SK-N-SH (cell line): ENCODE results near the gene SYNPO2. TPM values are rescaled to one million over a fixed set of nuclear protein-coding genes. Genes with fewer than 3 reads are reported as not detected.

Source experiments
- CTCF ChIA-PET: fragments of 300-600, 350-600 bp; formaldehyde crosslinking; extraction: SDS; loops from one replicate; lab custom pipeline; 2021; lab: Yijun Ruan, JAX
- POLR2A ChIA-PET: fragments of 350-600 bp; sonication (Branson Sonifier 250); formaldehyde crosslinking; extraction: SDS; loops from one replicate; lab custom pipeline; 2020; ENCODE audit warnings: antibody characterized with exemption, inconsistent platforms; lab: Yijun Ruan, JAX
- DNase-seq: peaks from one replicate; pipeline ENCODE4 v3.0.0; 2012
- H2AFZ ChIP-seq: fragments of 200-600 bp; sonication (generic); 2 replicates; pipeline ENCODE4 v1.8.1; 2016; ENCODE audit warnings: antibody characterized with exemption, mild to moderate bottlenecking, low read depth
- H3F3A ChIP-seq: fragments of 200-600 bp; sonication (generic); replicated peaks from 2 replicates; pipeline ENCODE3; 2016; ENCODE audit warnings: antibody characterized with exemption, mild to moderate bottlenecking; ENCODE audit not compliant: insufficient read depth
- H3K27ac ChIP-seq, 2 experiments: fragments of 200-500 bp in 1 of 2; fragments of 200-600 bp in 1 of 2; sonication (Bioruptor generic) in 1 of 2; sonication (generic), shearing (Covaris generic) in 1 of 2; 2 replicates each; pipeline versions ENCODE4 v1.5.1 to v1.6.1; 2014 to 2016; ENCODE audit warnings: low read depth in 2 of 2, inconsistent platforms in 1 of 2, low read length in 1 of 2, mild to moderate bottlenecking in 1 of 2, mixed read lengths in 1 of 2
- H3K27me3 ChIP-seq: fragments of 200-600 bp; sonication (generic), shearing (Covaris generic); 2 replicates; pipeline ENCODE4 v1.6.1; 2016; ENCODE audit warnings: mixed run types; ENCODE audit not compliant: insufficient read depth
- H3K36me3 ChIP-seq, 2 experiments: fragments of 200-500 bp in 1 of 2; fragments of 200-600 bp in 1 of 2; sonication (Bioruptor generic) in 1 of 2; sonication (generic) in 1 of 2; replicated peaks in 1 of 2; 2 replicates each; pipeline versions ENCODE3 to v1.5.1; 2014 to 2016; ENCODE audit warnings: low read length in 1 of 2, mild to moderate bottlenecking in 1 of 2; ENCODE audit not compliant: insufficient read depth in 2 of 2, control insufficient read depth in 1 of 2
- H3K4me1 ChIP-seq, 2 experiments: fragments of 200-500 bp in 1 of 2; fragments of 200-600 bp in 1 of 2; sonication (Bioruptor generic) in 1 of 2; sonication (generic), shearing (Covaris generic) in 1 of 2; 2 replicates each; pipeline versions ENCODE4 v1.5.1 to v1.6.1; 2014 to 2016; ENCODE audit warnings: low read depth in 1 of 2, low read length in 1 of 2, mixed run types in 1 of 2; ENCODE audit not compliant: insufficient read depth in 2 of 2, control insufficient read depth in 1 of 2
- H3K4me2 ChIP-seq: fragments of 200-600 bp; sonication (generic), shearing (Covaris generic); 2 replicates; pipeline ENCODE4 v1.6.1; 2017; ENCODE audit warnings: mixed run types
- H3K4me3 ChIP-seq, 2 experiments: fragments of 200-500 bp in 1 of 2; fragments of 200-600 bp in 1 of 2; sonication (Bioruptor generic) in 1 of 2; sonication (generic), shearing (Covaris generic) in 1 of 2; 2 replicates each; pipeline versions ENCODE4 v1.5.1 to v1.8.1; 2014 to 2016; ENCODE audit warnings: low read depth in 2 of 2, inconsistent platforms in 1 of 2, low read length in 1 of 2, mild to moderate bottlenecking in 1 of 2, mixed read lengths in 1 of 2, moderate library complexity in 1 of 2
- H3K79me2 ChIP-seq: fragments of 200-600 bp; sonication (generic); 2 replicates; pipeline ENCODE4 v1.8.1; 2017; ENCODE audit warnings: mild to moderate bottlenecking; ENCODE audit not compliant: insufficient read depth
- H3K9ac ChIP-seq: fragments of 200-600 bp; sonication (generic); 2 replicates; pipeline ENCODE4 v1.6.1; 2017; ENCODE audit warnings: mixed run types
- H3K9me2 ChIP-seq: fragments of 200-600 bp; sonication (generic); 2 replicates; pipeline ENCODE4 v1.6.1; 2017; ENCODE audit warnings: mixed run types
- H3K9me3 ChIP-seq: fragments of 200-600 bp; sonication (generic); 2 replicates; pipeline ENCODE4 v1.6.1; 2017; ENCODE audit warnings: mixed run types, mild to moderate bottlenecking, moderate library complexity
- H4K20me1 ChIP-seq: fragments of 200-600 bp; sonication (generic); 2 replicates; pipeline ENCODE4 v1.6.1; 2017; ENCODE audit warnings: mild to moderate bottlenecking, mixed run types; ENCODE audit not compliant: insufficient read depth
- CHD2 ChIP-seq: fragments of 150-350 bp; IDR thresholded peaks from 2 replicates; pipeline ENCODE4 v1.6.1; 2018; ENCODE audit warnings: low read length; ENCODE audit not compliant: partially characterized antibody
- ELF1 ChIP-seq: IDR thresholded peaks from 2 replicates; pipeline ENCODE4 v1.4.0; 2012
- EP300 ChIP-seq, 2 experiments: IDR thresholded peaks; 2 replicates each; pipeline versions ENCODE4 v1.4.0 to v1.6.1; 2012; ENCODE audit warnings: borderline replicate concordance in 1 of 2, low read depth in 1 of 2, low read length in 1 of 2
- EZH2phosphoT487 ChIP-seq: fragments of 200-600 bp; sonication (generic); IDR thresholded peaks from 2 replicates; pipeline ENCODE4 v1.6.1; 2017; ENCODE audit warnings: low read depth, mixed run types, mild to moderate bottlenecking, antibody characterized with exemption, moderate library complexity, borderline replicate concordance
- FOSL2 ChIP-seq: IDR thresholded peaks from 2 replicates; pipeline ENCODE4 v1.4.0; 2012; ENCODE audit warnings: low read depth, mild to moderate bottlenecking, moderate library complexity, borderline replicate concordance
- FOXJ3 ChIP-seq: sonication (generic); formaldehyde crosslinking; IDR thresholded peaks from 2 replicates; pipeline ENCODE4 v1.5.1; 2020; ENCODE audit warnings: mild to moderate bottlenecking, missing genetic modification reagents
- FOXM1 ChIP-seq: IDR thresholded peaks from 2 replicates; pipeline ENCODE4 v1.4.0; 2012; ENCODE audit warnings: low read depth, mild to moderate bottlenecking
- GABPA ChIP-seq: IDR thresholded peaks from 2 replicates; pipeline ENCODE4 v1.4.0; 2012; ENCODE audit warnings: low read depth, mild to moderate bottlenecking
- IRF3 ChIP-seq: fragments of 150-350 bp; IDR thresholded peaks from 2 replicates; pipeline ENCODE4 v1.6.1; 2016; ENCODE audit warnings: mild to moderate bottlenecking, low read depth, low read length
- JUND ChIP-seq: IDR thresholded peaks from 2 replicates; pipeline ENCODE4 v1.4.0; 2012
- MEF2A ChIP-seq: IDR thresholded peaks from 2 replicates; pipeline ENCODE4 v1.4.0; 2012; ENCODE audit warnings: low read depth, borderline replicate concordance
- MXI1 ChIP-seq: IDR thresholded peaks from 2 replicates; pipeline ENCODE4 v1.6.1; 2012; ENCODE audit warnings: mild to moderate bottlenecking, low read depth, low read length, improper control_type of control experiment
- NFIC ChIP-seq: IDR thresholded peaks from 2 replicates; pipeline ENCODE4 v1.4.0; 2012; ENCODE audit warnings: borderline replicate concordance
- NRF1 ChIP-seq: IDR thresholded peaks from 2 replicates; pipeline ENCODE4 v1.6.1; 2012; ENCODE audit warnings: low read depth, mild to moderate bottlenecking, low read length
- POLR2AphosphoS5 ChIP-seq: IDR thresholded peaks from 2 replicates; pipeline ENCODE4 v1.6.1; 2012; ENCODE audit warnings: low read depth, low read length
- RAD21 ChIP-seq: IDR thresholded peaks from 2 replicates; pipeline ENCODE4 v1.6.1; 2012; ENCODE audit warnings: mild to moderate bottlenecking, low read length
- RCOR1 ChIP-seq: fragments of 150-350 bp; IDR thresholded peaks from 2 replicates; pipeline ENCODE4 v1.6.1; 2017; ENCODE audit warnings: antibody characterized with exemption, low read length
- RFX5 ChIP-seq: IDR thresholded peaks from 2 replicates; pipeline ENCODE4 v1.6.1; 2012; ENCODE audit warnings: mild to moderate bottlenecking, improper control_type of control experiment, low read length
- RXRA ChIP-seq: IDR thresholded peaks from 2 replicates; pipeline ENCODE4 v1.4.0; 2012; ENCODE audit warnings: low read depth, mild to moderate bottlenecking, borderline replicate concordance
- SIN3A ChIP-seq: IDR thresholded peaks from 2 replicates; pipeline ENCODE4 v1.6.1; 2012; ENCODE audit warnings: low read depth, mild to moderate bottlenecking, low read length, moderate library complexity, borderline replicate concordance
- SMC3 ChIP-seq: IDR thresholded peaks from 2 replicates; pipeline ENCODE4 v1.6.1; 2012; ENCODE audit warnings: low read depth, low read length, improper control_type of control experiment
- TCF12 ChIP-seq: IDR thresholded peaks from 2 replicates; pipeline ENCODE4 v1.4.0; 2012
- TEAD4 ChIP-seq: IDR thresholded peaks from 2 replicates; pipeline ENCODE4 v1.4.0; 2012; ENCODE audit warnings: mild to moderate bottlenecking, borderline replicate concordance; ENCODE audit not compliant: insufficient read depth
- ZBTB33 ChIP-seq: IDR thresholded peaks from 2 replicates; pipeline ENCODE4 v1.4.0; 2012; ENCODE audit warnings: low read depth, borderline replicate concordance
- WGBS: methylation state at CpG from one replicate; pipeline ENCODE4 v1.1.6; 2017; ENCODE audit warnings: low lambda C conversion rate; 5-methylcytosine and 5-hydroxymethylcytosine counted together
- polyA plus RNA-seq, 3 experiments: library from polyadenylated mRNA; depleted of rRNA; stranded (reverse); fragments of >200 nt; gene quantifications; 2 replicates each; pipeline ENCODE4 v1.2.3, GENCODE V29; 2012
- TF ChIP-seq, protein P1 (sequence below): fragments of 150-350 bp; IDR thresholded peaks from 2 replicates; pipeline ENCODE4 v1.6.1; 2017; ENCODE audit warnings: antibody characterized with exemption, low read length, low read depth, borderline replicate concordance
- TF ChIP-seq, protein P2 (sequence below): IDR thresholded peaks from 2 replicates; pipeline ENCODE4 v1.4.0; 2012; ENCODE audit warnings: low read depth
- TF ChIP-seq, protein P3 (sequence below): IDR thresholded peaks from 2 replicates; pipeline ENCODE4; 2012

The SYNPO2 gene
- polyA plus RNA-seq, 1 of the 3 experiments (the other 2 are of a cell fraction) = 7.2 TPM

- ChIA-PET POLR2A (no interaction called here), CTCF (interaction anchor here (1.0 to 1.3 kb wide), 2 partner anchors 28 to 49 kb away, joined by 3 read pairs; no protein-coding TSS in a partner anchor)
- Histone ChIP-seq H3K27me3 (no peaks in the 10 kb centered on the region), H3K4me2 (peak overlapping the region; percentile 51), H3K9ac (peak overlapping the region; percentile 9; the same call in 1 of the 2 replicates), H4K20me1 (no peaks in the 10 kb centered on the region), H3F3A (peaks cover 26% of the 10 kb centered on the region), H3K9me3 (no peaks in the 10 kb centered on the region), H3K36me3 (no peaks in the 10 kb centered on the region), H3K79me2 (0 out of 2 replicates have a peak, but pooled peaks cover 9% of the 10 kb centered on the region), H3K9me2 (no peaks in the 10 kb centered on the region), H3K27ac (peak overlapping the region; percentile 83 to 84), H2AFZ (no peak overlapping the region), H3K4me1 (peaks cover 29% of the 10 kb centered on the region in 2 experiments), H3K4me3 (peak overlapping the region in 1 of 2 experiments; percentile 7; a peak in 2 of 4 replicates)
- WGBS = 5% methylated on average over 3 of the region's 3 CpGs
- TF ChIP-seq JUND (peak; percentile 96), IRF3 (no peak), CHD2 (no peak), FOSL2 (peak; percentile 93), TEAD4 (peak; percentile 86), FOXM1 (no peak), MXI1 (no peak), RFX5 (no peak), NFIC (peak; percentile 89), RXRA (peak; percentile 76; the same call in 1 of the 2 replicates), SMC3 (no peak), POLR2AphosphoS5 (no peak; the same call in 1 of the 2 replicates), EZH2phosphoT487 (no peak), RAD21 (no peak), ELF1 (no peak), TCF12 (peak; percentile 73), MEF2A (peak; percentile 44; the same call in 1 of the 2 replicates), NRF1 (no peak), SIN3A (no peak), GABPA (no peak), RCOR1 (no peak), EP300 (IDR thresholded peaks at IDR 0.05; ENCODE audit: borderline replicate concordance in 1 of 2, low read depth in 1 of 2, low read length in 1 of 2) (peak in 1 of 2 experiments; percentile 85; a peak in 2 of 4 replicates), FOXJ3 (CRISPR knock-in tag) (no peak), ZBTB33 (no peak)
- TF ChIP-seq, protein P1, sequence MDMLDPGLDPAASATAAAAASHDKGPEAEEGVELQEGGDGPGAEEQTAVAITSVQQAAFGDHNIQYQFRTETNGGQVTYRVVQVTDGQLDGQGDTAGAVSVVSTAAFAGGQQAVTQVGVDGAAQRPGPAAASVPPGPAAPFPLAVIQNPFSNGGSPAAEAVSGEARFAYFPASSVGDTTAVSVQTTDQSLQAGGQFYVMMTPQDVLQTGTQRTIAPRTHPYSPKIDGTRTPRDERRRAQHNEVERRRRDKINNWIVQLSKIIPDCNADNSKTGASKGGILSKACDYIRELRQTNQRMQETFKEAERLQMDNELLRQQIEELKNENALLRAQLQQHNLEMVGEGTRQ = no peak
- TF ChIP-seq, protein P2, sequence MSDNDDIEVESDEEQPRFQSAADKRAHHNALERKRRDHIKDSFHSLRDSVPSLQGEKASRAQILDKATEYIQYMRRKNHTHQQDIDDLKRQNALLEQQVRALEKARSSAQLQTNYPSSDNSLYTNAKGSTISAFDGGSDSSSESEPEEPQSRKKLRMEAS = no peak
- TF ChIP-seq, protein P3, sequence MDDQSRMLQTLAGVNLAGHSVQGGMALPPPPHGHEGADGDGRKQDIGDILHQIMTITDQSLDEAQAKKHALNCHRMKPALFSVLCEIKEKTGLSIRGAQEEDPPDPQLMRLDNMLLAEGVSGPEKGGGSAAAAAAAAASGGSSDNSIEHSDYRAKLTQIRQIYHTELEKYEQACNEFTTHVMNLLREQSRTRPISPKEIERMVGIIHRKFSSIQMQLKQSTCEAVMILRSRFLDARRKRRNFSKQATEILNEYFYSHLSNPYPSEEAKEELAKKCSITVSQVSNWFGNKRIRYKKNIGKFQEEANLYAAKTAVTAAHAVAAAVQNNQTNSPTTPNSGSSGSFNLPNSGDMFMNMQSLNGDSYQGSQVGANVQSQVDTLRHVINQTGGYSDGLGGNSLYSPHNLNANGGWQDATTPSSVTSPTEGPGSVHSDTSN = peak; percentile 34; the same call in 1 of the 2 replicates
- no peak for DNase-seq
Observed at GRCh38 chr4:118918388-118918787, 29.7 kb downstream of the SYNPO2 start.
